Measurements from ENCODE around the gene RELL1.

RELL1 gene

DNA sequence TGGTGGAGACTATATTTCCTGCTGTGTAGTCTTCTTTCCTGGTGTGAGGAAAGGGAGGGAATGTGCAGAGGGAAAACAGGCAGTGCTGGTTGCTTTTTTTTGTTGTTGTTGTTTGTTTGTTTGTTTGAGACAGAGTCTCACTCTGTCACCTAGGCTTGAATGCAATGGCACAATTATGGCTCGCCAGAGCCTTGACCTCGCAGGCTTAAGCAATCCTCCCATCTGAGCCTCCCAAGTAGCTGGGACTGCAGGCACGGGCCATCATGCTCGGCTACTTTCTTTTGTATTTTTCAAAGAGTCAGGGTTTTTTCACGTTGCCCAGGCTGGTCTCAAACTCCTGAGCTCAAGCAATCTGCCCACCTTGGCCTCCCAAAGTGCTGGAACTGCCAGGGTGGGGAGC, 82.5 kb downstream of the RELL1 start:
- H3K36me3 ChIP-seq (ENCODE audit: control insufficient read depth, insufficient read depth, low read length): no peaks in the 10 kb centered on the region

DNA sequence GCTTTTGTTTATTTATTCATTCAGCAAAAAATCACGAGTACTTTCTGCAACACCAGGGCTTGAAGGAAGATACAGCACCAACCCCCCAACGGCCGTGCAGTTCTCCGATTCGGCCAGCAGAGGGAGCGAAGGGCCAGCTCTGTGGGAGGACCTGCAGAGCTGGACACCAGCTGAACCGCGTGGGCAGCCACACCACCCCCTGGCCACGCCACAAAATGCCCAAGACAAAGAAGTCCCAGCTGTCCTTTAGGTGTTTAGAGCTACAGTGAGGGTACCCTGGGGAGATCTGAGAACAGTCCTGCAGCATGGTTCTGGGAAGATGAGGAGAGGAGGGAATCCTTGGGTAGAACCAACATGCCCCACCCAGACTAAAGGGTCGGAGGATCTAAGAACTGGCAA, 83.1 kb downstream of the RELL1 start:
- H3K4me1 ChIP-seq (ENCODE audit: control insufficient read depth, insufficient read depth, low read length): no peaks in the 10 kb centered on the region
- H3K36me3 ChIP-seq (ENCODE audit: control insufficient read depth, insufficient read depth, low read length): no peaks in the 10 kb centered on the region
- H3K9me3 ChIP-seq (ENCODE audit: control insufficient read depth, low read length): no peaks in the 10 kb centered on the region
- H3K4me3 ChIP-seq (ENCODE audit: insufficient read depth, low read depth, low read length): no peak overlapping the region
- WGBS, 2 experiments: 20 to 21% methylated on average over 10 of the region's 10 CpGs
- H3K27me3 ChIP-seq (ENCODE audit: control insufficient read depth, insufficient read depth, low read length, poor library complexity, severe bottlenecking): no peaks in the 10 kb centered on the region
- no peak overlapping the region for H3K27ac ChIP-seq (ENCODE audit: insufficient read depth, low read depth, low read length, poor library complexity, severe bottlenecking)

More for the DNA sequence above, 82.5 kb downstream of the RELL1 start:
- H3K9me3 ChIP-seq (ENCODE audit: control insufficient read depth, low read length): no peaks in the 10 kb centered on the region
- H3K27ac ChIP-seq (ENCODE audit: insufficient read depth, low read depth, low read length, poor library complexity, severe bottlenecking): no peak overlapping the region
- 89 to 90% methylated on average over 5 of the region's 5 CpGs for WGBS, 2 experiments
- H3K4me1 ChIP-seq (ENCODE audit: control insufficient read depth, insufficient read depth, low read length): no peaks in the 10 kb centered on the region
- no peak overlapping the region for H3K4me3 ChIP-seq (ENCODE audit: insufficient read depth, low read depth, low read length)
- H3K27me3 ChIP-seq (ENCODE audit: control insufficient read depth, insufficient read depth, low read length, poor library complexity, severe bottlenecking): no peaks in the 10 kb centered on the region

DNA sequence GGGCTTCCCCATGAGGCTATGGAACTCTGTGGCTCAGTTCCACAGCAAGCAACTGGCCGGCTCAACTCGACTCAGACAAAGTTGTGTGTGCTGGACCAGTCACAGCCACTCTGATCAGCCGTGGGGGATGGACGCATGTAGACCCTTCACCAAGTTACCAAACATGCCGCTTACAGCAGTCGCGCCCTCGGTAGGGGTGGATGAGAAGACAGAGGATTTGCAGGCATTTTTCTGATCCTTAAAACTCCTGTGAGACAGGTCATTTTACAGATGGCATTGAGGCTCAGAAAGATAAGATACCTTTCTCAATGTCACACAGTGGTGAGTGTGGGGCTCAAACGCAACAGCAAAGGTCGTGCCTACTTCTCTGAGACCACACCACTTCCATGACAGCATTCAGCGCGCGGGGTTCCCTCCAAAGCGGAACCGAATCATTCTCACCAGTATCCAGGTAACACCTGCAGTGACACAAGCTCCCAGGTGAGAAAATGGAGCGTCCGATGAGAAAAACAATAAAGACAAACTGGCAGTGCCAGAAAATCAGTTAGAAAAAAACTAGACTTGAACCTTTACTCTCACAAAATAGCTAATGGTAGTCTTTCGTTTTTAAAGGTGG, 83.6 kb downstream of the RELL1 start:
- Histone ChIP-seq H3K27ac (ENCODE audit: insufficient read depth, low read depth, low read length, poor library complexity, severe bottlenecking) (no peak overlapping the region), H3K9me3 (ENCODE audit: control insufficient read depth, low read length) (no peaks in the 10 kb centered on the region), H3K4me1 (ENCODE audit: control insufficient read depth, insufficient read depth, low read length) (no peaks in the 10 kb centered on the region), H3K36me3 (ENCODE audit: control insufficient read depth, insufficient read depth, low read length) (no peaks in the 10 kb centered on the region), H3K27me3 (ENCODE audit: control insufficient read depth, insufficient read depth, low read length, poor library complexity, severe bottlenecking) (no peaks in the 10 kb centered on the region), H3K4me3 (ENCODE audit: insufficient read depth, low read depth, low read length) (no peak overlapping the region)
- WGBS, 2 experiments: 84 to 89% methylated on average over 17 to 18 of the region's 18 CpGs

DNA sequence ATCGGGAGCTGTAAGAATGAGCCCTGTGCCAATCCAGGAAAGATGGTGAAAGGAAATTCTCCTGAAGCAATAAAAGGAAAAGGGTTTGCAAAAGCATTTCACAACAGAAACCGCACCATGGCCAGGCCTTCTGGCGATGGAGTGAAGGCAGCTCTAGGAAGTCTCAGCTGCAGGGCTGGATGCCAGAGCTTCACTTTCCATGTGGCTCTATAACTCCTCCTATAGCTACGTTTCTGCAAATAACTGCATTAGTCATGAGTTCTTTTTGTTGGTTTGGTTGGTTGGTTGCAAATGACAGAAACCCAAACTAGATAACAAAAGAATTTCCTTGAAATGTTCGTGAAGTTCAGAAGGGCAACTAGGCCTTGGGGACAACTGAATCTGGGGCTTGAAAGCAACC, 84.6 kb downstream of the RELL1 start:
- H3K27me3 ChIP-seq (ENCODE audit: control insufficient read depth, insufficient read depth, low read length, poor library complexity, severe bottlenecking): no peaks in the 10 kb centered on the region
- no peak overlapping the region for H3K27ac ChIP-seq (ENCODE audit: insufficient read depth, low read depth, low read length, poor library complexity, severe bottlenecking)
- H3K9me3 ChIP-seq (ENCODE audit: control insufficient read depth, low read length): no peaks in the 10 kb centered on the region
- H3K36me3 ChIP-seq (ENCODE audit: control insufficient read depth, insufficient read depth, low read length): no peaks in the 10 kb centered on the region
- 92 to 93% methylated on average over 4 to 5 of the region's 5 CpGs for WGBS, 2 experiments
- no peak overlapping the region for H3K4me3 ChIP-seq (ENCODE audit: insufficient read depth, low read depth, low read length)
- H3K4me1 ChIP-seq (ENCODE audit: control insufficient read depth, insufficient read depth, low read length): no peaks in the 10 kb centered on the region

DNA sequence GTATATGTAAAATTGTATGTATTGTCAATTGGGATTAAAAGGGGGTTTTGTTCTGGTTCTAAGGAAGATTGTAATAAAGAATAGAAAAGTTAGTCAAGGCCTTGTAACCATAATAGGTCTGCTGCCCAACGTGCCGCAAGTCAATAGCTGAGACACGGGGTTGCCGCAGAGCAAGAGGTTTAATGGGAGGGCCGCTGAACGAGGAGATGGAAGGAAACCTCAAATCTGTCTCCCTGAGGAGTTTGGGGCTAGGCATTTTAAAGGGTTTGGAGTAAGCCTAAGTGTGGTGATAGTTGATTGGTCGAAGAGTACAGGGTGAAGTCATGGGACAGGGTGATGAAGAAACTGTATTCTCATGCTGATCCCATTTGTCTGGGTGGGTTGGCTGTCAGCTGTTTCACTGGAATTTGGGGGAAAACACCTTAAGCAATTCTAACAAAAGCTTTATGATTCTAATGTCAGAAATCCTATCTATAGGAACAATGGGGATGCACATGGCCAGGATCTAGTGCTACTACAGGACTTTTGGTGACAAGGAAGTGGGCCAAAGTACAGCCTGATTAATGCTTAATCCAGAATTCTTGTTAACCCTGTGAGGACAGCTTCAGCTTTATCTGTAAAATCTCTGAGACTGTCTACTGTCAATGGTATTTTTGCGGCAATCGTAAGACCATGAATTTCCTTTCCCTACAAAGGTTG, 86.9 kb downstream of the RELL1 start:
- Histone ChIP-seq H3K36me3 (ENCODE audit: control insufficient read depth, insufficient read depth, low read length) (no peaks in the 10 kb centered on the region), H3K4me3 (ENCODE audit: insufficient read depth, low read depth, low read length) (no peak overlapping the region), H3K9me3 (ENCODE audit: control insufficient read depth, low read length) (no peaks in the 10 kb centered on the region), H3K27ac (ENCODE audit: insufficient read depth, low read depth, low read length, poor library complexity, severe bottlenecking) (no peak overlapping the region), H3K27me3 (ENCODE audit: control insufficient read depth, insufficient read depth, low read length, poor library complexity, severe bottlenecking) (no peaks in the 10 kb centered on the region), H3K4me1 (ENCODE audit: control insufficient read depth, insufficient read depth, low read length) (no peaks in the 10 kb centered on the region)
- WGBS, 2 experiments: 83 to 92% methylated on average over 8 to 9 of the region's 9 CpGs

DNA sequence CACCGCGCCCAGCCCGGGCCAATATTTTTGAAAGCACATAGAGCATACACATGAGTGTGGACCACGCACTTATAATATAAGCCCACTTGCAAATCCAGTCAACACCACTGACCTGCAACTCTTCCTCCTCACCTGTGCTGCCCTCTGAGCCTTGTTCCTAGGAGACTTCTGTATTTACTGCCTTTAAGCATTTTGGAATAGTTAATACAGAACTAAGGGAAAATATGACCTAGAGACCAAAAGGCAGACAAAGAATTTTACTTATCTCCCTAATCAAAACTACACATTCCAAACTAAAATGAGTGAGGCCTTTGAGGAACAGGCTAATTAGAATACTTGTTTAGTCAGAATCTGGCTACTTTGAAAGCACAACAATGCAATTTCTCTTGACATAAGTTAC, 89.1 kb downstream of the RELL1 start:
- no peak overlapping the region for H3K27ac ChIP-seq (ENCODE audit: insufficient read depth, low read depth, low read length, poor library complexity, severe bottlenecking)
- H3K36me3 ChIP-seq (ENCODE audit: control insufficient read depth, insufficient read depth, low read length): no peaks in the 10 kb centered on the region
- no peaks in the 10 kb centered on the region for H3K4me1 ChIP-seq (ENCODE audit: control insufficient read depth, insufficient read depth, low read length)
- no peaks in the 10 kb centered on the region for H3K9me3 ChIP-seq (ENCODE audit: control insufficient read depth, low read length)
- WGBS, 2 experiments: 96 to 97% methylated on average over 4 of the region's 4 CpGs
- H3K4me3 ChIP-seq (ENCODE audit: insufficient read depth, low read depth, low read length): no peak overlapping the region
- H3K27me3 ChIP-seq (ENCODE audit: control insufficient read depth, insufficient read depth, low read length, poor library complexity, severe bottlenecking): no peaks in the 10 kb centered on the region

DNA sequence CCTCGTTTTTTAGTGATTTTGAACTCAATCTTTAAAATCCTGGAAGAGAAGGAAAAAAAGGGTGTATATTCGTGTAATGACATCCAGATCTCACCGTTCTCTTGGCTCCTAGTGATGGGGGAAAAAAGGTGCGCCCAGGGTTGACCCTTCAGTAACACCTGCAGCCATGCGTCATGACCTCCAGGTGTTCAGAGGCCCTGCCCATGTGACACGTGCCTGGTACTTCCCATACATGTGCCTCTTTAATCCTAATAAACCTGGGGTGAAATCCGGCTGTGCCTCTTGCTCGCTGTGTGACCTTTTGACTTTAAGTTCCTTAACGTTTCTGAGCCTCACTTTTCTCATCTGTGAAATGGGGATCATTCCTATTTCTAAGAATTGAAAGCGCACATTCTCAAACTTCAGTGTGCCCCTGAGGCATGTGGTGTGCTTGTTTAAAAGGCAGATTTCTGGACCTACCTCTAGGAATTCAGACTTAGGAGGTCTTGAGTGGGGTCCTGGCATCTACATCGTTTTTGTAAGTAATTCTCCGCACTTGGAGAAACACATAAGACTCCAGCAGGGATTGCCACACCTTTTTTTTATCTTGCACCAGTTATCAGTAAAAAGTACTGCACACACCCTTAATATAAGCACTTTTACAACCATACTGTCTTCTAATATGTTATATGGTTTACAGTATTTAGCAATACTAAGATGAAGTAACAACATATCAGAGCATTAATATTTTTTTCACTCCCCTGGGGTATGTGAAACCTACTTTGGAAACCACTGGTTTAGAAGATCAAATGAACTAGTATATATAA, 90.1 kb downstream of the RELL1 start:
- no peaks in the 10 kb centered on the region for H3K9me3 ChIP-seq (ENCODE audit: control insufficient read depth, low read length)
- H3K36me3 ChIP-seq (ENCODE audit: control insufficient read depth, insufficient read depth, low read length): no peaks in the 10 kb centered on the region
- H3K4me1 ChIP-seq (ENCODE audit: control insufficient read depth, insufficient read depth, low read length): no peaks in the 10 kb centered on the region
- H3K27ac ChIP-seq (ENCODE audit: insufficient read depth, low read depth, low read length, poor library complexity, severe bottlenecking): no peak overlapping the region
- 70% methylated on average over 12 of the region's 12 CpGs for WGBS, 2 experiments
- no peak overlapping the region for H3K4me3 ChIP-seq (ENCODE audit: insufficient read depth, low read depth, low read length)
- H3K27me3 ChIP-seq (ENCODE audit: control insufficient read depth, insufficient read depth, low read length, poor library complexity, severe bottlenecking): no peaks in the 10 kb centered on the region

DNA sequence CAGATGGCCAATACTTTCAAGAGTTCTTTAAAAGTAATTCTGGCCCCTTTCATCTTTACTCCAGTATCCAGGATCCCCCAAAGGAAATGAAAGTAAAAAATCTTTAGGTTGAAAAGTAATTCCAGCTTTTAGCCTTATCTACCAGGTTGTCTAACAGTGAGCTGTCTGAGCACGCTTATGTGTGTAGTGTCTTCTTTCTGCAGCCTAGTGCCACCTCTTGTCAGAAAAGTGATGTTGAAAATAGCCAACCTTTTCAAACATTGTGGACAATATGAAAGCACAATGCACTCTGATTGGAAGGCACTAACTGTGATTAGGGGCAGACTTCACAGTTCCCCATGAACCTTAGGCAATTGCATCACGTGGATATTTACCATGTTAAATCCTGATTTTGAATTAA, 92.1 kb downstream of the RELL1 start:
- 88 to 91% methylated on average over 1 to 2 of the region's 2 CpGs for WGBS, 2 experiments
- peaks cover 7% of the 10 kb centered on the region for H3K4me1 ChIP-seq (ENCODE audit: control insufficient read depth, insufficient read depth, low read length)
- H3K27ac ChIP-seq (ENCODE audit: insufficient read depth, low read depth, low read length, poor library complexity, severe bottlenecking): no peak overlapping the region
- no peaks in the 10 kb centered on the region for H3K27me3 ChIP-seq (ENCODE audit: control insufficient read depth, insufficient read depth, low read length, poor library complexity, severe bottlenecking)
- no peaks in the 10 kb centered on the region for H3K9me3 ChIP-seq (ENCODE audit: control insufficient read depth, low read length)
- no peaks in the 10 kb centered on the region for H3K36me3 ChIP-seq (ENCODE audit: control insufficient read depth, insufficient read depth, low read length)
- no peak overlapping the region for H3K4me3 ChIP-seq (ENCODE audit: insufficient read depth, low read depth, low read length)

DNA sequence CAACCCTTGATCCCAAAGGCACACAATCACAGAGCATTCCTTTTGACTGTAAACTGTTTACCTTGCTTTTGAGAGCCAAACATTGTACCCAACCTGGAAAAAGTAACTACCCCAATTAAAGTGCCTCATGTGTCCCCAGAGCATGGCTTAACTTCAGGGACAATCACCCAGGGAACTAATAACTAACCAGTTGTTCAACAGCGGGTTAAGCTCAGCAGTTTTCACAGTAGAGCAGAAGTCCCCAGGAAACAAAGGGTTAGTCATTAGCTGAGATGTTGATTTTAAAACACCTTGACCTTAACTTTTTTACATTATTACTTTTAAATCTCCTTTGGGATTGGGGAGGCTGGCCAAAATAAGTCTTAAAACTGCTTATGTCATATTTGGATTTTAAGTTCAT, 94.8 kb downstream of the RELL1 start:
- no peaks in the 10 kb centered on the region for H3K9me3 ChIP-seq (ENCODE audit: control insufficient read depth, low read length)
- no peaks in the 10 kb centered on the region for H3K27me3 ChIP-seq (ENCODE audit: control insufficient read depth, insufficient read depth, low read length, poor library complexity, severe bottlenecking)
- no peaks in the 10 kb centered on the region for H3K36me3 ChIP-seq (ENCODE audit: control insufficient read depth, insufficient read depth, low read length)
- H3K4me1 ChIP-seq (ENCODE audit: control insufficient read depth, insufficient read depth, low read length): peaks cover 7% of the 10 kb centered on the region
- no peak overlapping the region for H3K27ac ChIP-seq (ENCODE audit: insufficient read depth, low read depth, low read length, poor library complexity, severe bottlenecking)
- WGBS, 2 experiments: 0% methylated on average over 1 of the region's 1 CpG
- H3K4me3 ChIP-seq (ENCODE audit: insufficient read depth, low read depth, low read length): no peak overlapping the region

DNA sequence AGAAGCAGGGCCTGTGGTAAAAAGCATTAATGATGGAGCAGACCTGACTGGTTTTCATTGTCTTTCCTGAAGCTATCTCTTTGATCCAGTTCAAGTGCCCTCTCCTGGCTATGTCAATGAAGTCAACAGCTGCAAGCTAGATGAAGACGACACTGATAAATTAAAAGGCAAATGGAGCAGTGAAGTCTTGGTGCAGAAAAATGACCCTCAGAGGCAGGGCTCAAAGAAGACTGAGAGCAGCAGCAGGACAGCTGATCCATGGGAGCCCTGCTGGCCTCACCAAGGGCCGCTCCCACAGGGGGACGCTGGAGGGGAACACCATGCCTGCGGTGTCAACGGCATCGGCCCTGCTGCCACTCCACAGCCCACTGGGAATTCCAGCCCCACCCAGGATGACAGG, 96.2 kb downstream of the RELL1 start:
- H3K4me1 ChIP-seq (ENCODE audit: control insufficient read depth, insufficient read depth, low read length): peaks cover 7% of the 10 kb centered on the region
- no peak overlapping the region for H3K27ac ChIP-seq (ENCODE audit: insufficient read depth, low read depth, low read length, poor library complexity, severe bottlenecking)
- WGBS, 2 experiments: 91 to 92% methylated on average over 6 of the region's 6 CpGs
- H3K36me3 ChIP-seq (ENCODE audit: control insufficient read depth, insufficient read depth, low read length): no peaks in the 10 kb centered on the region
- H3K4me3 ChIP-seq (ENCODE audit: insufficient read depth, low read depth, low read length): no peak overlapping the region
- H3K27me3 ChIP-seq (ENCODE audit: control insufficient read depth, insufficient read depth, low read length, poor library complexity, severe bottlenecking): no peaks in the 10 kb centered on the region
- H3K9me3 ChIP-seq (ENCODE audit: control insufficient read depth, low read length): no peaks in the 10 kb centered on the region

Data from ectodermal cell (in vitro differentiated cells).